GM23338 (cell line): Measurements from ENCODE around the gene MAS1L. TPM values are rescaled to one million over a fixed set of nuclear protein-coding genes. Genes with fewer than 3 reads are reported as not detected.

Experiments
- ATAC-seq: fragments of 200-7000 bp; cut with Tn5 transposase; 3 replicates; pipeline ENCODE4 v1.9.1; 2020
- DNase-seq: peaks from one replicate; pipeline ENCODE4 v3.0.0-alpha.2; 2015; ENCODE audit warnings: low spot score
- H2AFZ ChIP-seq: fragments of 200-600 bp; sonication (generic); 2 replicates; pipeline ENCODE4 v1.8.0; 2016; ENCODE audit warnings: antibody characterized with exemption, mild to moderate bottlenecking, moderate library complexity
- H3F3A ChIP-seq: fragments of 200-600 bp; sonication (generic); replicated peaks from 2 replicates; pipeline ENCODE4 v1.8.0; 2017; ENCODE audit warnings: antibody characterized with exemption, mixed run types, low read depth
- H3K27ac ChIP-seq: fragments of 200-600 bp; sonication (generic); 2 replicates; pipeline ENCODE4 v1.6.1; 2016; ENCODE audit warnings: low read depth
- H3K27me3 ChIP-seq: fragments of 200-600 bp; sonication (generic); 2 replicates; pipeline ENCODE4 v1.8.0; 2016; ENCODE audit warnings: mild to moderate bottlenecking, mixed run types, moderate library complexity; ENCODE audit not compliant: insufficient read depth
- H3K36me3 ChIP-seq: fragments of 200-600 bp; sonication (generic); 2 replicates; pipeline ENCODE4 v1.8.0; 2016; ENCODE audit warnings: mild to moderate bottlenecking; ENCODE audit not compliant: insufficient read depth
- H3K4me1 ChIP-seq: fragments of 200-600 bp; sonication (generic); 2 replicates; pipeline ENCODE4 v1.8.0; 2016; ENCODE audit warnings: mild to moderate bottlenecking, moderate library complexity; ENCODE audit not compliant: insufficient read depth
- H3K4me2 ChIP-seq: fragments of 200-600 bp; sonication (generic); 2 replicates; pipeline ENCODE4 v1.7.1; 2017; ENCODE audit warnings: mixed run types
- H3K4me3 ChIP-seq: fragments of 200-600 bp; sonication (generic); 2 replicates; pipeline ENCODE4 v1.6.1; 2016; ENCODE audit warnings: mixed run types
- H3K79me2 ChIP-seq: fragments of 200-600 bp; sonication (generic); replicated peaks from 2 replicates; pipeline ENCODE4 v1.8.0; 2017; ENCODE audit warnings: mild to moderate bottlenecking; ENCODE audit not compliant: insufficient read depth
- H3K9me2 ChIP-seq: fragments of 200-600 bp; sonication (generic); 2 replicates; pipeline ENCODE4 v1.8.0; 2017; ENCODE audit not compliant: insufficient read depth
- H4K20me1 ChIP-seq: fragments of 200-600 bp; sonication (generic); replicated peaks from 2 replicates; pipeline ENCODE4 v1.8.0; 2017; ENCODE audit warnings: mild to moderate bottlenecking; ENCODE audit not compliant: insufficient read depth
- H3K27ac Mint-ChIP-seq: 2 replicates; pipeline ENCODE4 v1.8.0; 2020; ENCODE audit warnings: inconsistent platforms, mild to moderate bottlenecking, moderate library complexity, mixed read lengths
- H3K27me3 Mint-ChIP-seq: 3 replicates; pipeline ENCODE4 v1.8.0; 2022; ENCODE audit warnings: low read depth, mild to moderate bottlenecking, moderate library complexity, mixed read lengths, inconsistent platforms; ENCODE audit not compliant: insufficient read depth, poor library complexity
- H3K36me3 Mint-ChIP-seq: 3 replicates; pipeline ENCODE4 v1.8.0; 2021; ENCODE audit warnings: low read depth, mild to moderate bottlenecking, inconsistent platforms, moderate library complexity, mixed read lengths
- H3K4me1 Mint-ChIP-seq: 3 replicates; pipeline ENCODE4 v1.8.0; 2020; ENCODE audit warnings: mild to moderate bottlenecking, inconsistent platforms, mixed read lengths
- H3K4me3 Mint-ChIP-seq: 3 replicates; pipeline ENCODE4 v1.8.0; 2021; ENCODE audit warnings: moderate library complexity, mild to moderate bottlenecking, inconsistent platforms, mixed read lengths
- H3K9me3 Mint-ChIP-seq: 3 replicates; pipeline ENCODE4 v1.8.0; 2020; ENCODE audit warnings: moderate library complexity, mild to moderate bottlenecking, inconsistent platforms, mixed read lengths
- CTCF ChIP-seq, 2 experiments: fragments of 200-600 bp in 1 of 2; sonication (generic) in 1 of 2; conservative IDR thresholded peaks; 2 replicates each; pipeline versions ENCODE4 v1.5.1 to v1.6.1; 2016 to 2017; ENCODE audit warnings: antibody characterized with exemption in 2 of 2, low read depth in 2 of 2, mild to moderate bottlenecking in 2 of 2, moderate library complexity in 1 of 2
- EZH2phosphoT487 ChIP-seq: fragments of 200-600 bp; sonication (generic); IDR thresholded peaks from one replicate; pipeline ENCODE4 v1.8.1; 2018; ENCODE audit warnings: antibody characterized with exemption; ENCODE audit not compliant: unreplicated experiment
- ZNF462 ChIP-seq: fragments of 250-450 bp; sonication (Bioruptor Pico); IDR thresholded peaks from 2 replicates; pipeline ENCODE4 v1.5.0; 2020; ENCODE audit warnings: mild to moderate bottlenecking, moderate library complexity
- polyA plus RNA-seq: library from polyadenylated mRNA; unstranded; fragments of >200 nt; fragmentation: Nextera tagmentation; extraction: Ambion mirVana; gene quantifications from 2 replicates; pipeline ENCODE4 v1.2.1, GENCODE V29; 2016
- total RNA-seq: library from RNA; depleted of rRNA; stranded (reverse); fragments of >200 nt; shearing (Covaris generic); gene quantifications from 2 replicates; pipeline ENCODE4 v1.2.3, GENCODE V29; 2014

The MAS1L gene
- total and polyA plus RNA-seq, 2 experiments from 2014 or later: not detected

GRCh38 chr6:29530671-29531310 is 43.0 kb upstream of the MAS1L start:
- H3K9me2 ChIP-seq: 0 out of 2 replicates have a peak, but pooled peaks cover 8% of the 10 kb centered on the region
- H3K27ac ChIP-seq: no peak overlapping the region
- H2AFZ ChIP-seq: no peak overlapping the region
- Mint-ChIP-seq H3K4me1 (peaks cover 3% of the 10 kb centered on the region; the same call in 2 of the 3 replicates), H3K27ac (no peak overlapping the region), H3K27me3 (peaks cover 7% of the 10 kb centered on the region), H3K36me3 (no peaks in the 10 kb centered on the region), H3K9me3 (no peaks in the 10 kb centered on the region; the same call in 1 of the 3 replicates), H3K4me3 (no peak overlapping the region)
- H3K4me2 ChIP-seq: no peak overlapping the region
- no peaks in the 10 kb centered on the region for H3K27me3 ChIP-seq
- H4K20me1 ChIP-seq: no peaks in the 10 kb centered on the region
- no peaks in the 10 kb centered on the region for H3F3A ChIP-seq
- H3K4me1 ChIP-seq: no peaks in the 10 kb centered on the region
- no peak for ATAC-seq
- no peak overlapping the region for H3K4me3 ChIP-seq
- no peak for TF ChIP-seq CTCF (conservative IDR thresholded peaks at IDR 0.05; ENCODE audit: low read depth in 2 of 2)
- TF ChIP-seq EZH2phosphoT487: no peak
- TF ChIP-seq ZNF462 (CRISPR knock-in tag): no peak
- H3K79me2 ChIP-seq: no peaks in the 10 kb centered on the region
- H3K36me3 ChIP-seq: no peaks in the 10 kb centered on the region
- no peak for DNase-seq
